CD4-positive, alpha-beta T cell treated with Interleukin-15 for 1 hour (primary cell): ENCODE data around the gene PYGM.

ENCODE experiments used
- DNase-seq: peaks from one replicate; pipeline ENCODE4 v3.0.0-alpha.2; 2020

Gene PYGM

DNA sequence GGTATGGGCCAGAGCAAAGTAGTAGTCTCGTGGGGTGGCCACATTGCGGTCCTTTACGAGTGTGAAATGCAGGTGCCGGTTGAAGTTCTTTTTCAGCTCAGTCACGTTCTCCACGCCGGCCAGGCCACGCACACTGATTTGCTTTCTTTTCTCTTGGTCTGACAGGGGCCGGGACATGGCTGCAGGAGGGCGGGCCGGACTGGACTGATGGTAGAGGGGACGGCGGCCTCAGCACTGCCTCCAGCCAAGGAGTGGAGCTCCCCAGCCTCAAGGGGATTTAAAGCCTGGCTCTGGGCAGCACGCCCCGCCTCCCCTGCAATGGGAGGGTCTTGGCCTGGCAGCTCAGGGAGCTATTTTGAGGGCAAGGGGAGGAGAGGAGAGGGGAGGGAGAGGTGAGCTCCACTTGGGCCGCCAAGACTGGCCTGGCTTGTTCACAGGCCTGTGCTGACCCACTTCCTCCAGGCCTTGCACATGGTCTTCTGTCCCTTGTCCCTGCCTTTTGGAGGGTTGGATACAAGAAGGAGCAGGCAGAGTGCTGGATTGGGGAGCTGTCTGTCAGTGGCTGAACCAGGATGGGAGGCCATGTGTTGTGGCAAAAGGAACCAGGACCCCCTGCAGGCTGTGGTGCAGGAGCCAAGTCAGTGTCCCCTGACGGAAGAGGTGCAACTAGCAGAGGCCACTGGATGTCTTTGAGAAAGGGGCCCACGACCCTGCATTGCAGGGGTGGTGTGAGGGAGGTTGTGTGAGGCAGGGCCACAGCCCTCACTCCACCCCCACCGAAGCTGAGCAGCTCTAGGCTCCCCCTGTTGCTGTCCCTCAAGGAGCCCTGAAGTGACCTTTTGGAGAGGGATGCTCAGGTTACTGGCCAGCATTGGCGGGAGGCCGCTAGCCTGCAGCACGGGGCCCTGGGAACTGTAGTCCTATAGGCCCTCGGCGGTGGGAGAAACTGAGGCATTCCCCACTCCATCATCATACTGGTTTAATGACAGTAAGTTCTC, at the start of gene PYGM:
TSS of gene PYGM (minus strand) at position 253 of the 998 bp plus-strand sequence. CDS start at position 177, 76 bp downstream.
- DNase-seq: no peak

DNA sequence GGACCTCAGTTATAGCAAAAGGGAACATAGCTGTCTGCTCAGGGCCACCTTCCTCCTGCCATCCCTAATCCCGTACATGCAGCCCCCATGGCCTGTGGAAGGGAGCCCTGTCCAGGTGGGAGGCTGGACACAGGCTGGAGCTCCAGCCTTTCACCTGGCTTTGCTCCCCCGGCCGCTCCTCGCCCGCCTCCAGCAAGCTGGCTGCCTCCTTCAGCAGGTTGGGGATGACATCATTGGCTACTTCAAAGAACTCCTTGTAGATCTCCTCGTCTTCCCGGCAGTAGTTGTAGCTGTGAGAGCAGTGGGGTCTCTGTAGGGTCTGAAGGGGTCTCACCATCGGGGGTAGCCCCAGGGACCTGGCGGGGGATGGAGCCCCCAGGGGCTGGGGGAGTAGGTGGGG, 45.7 kb upstream of the PYGM start:
- DNase-seq: no peak

DNA sequence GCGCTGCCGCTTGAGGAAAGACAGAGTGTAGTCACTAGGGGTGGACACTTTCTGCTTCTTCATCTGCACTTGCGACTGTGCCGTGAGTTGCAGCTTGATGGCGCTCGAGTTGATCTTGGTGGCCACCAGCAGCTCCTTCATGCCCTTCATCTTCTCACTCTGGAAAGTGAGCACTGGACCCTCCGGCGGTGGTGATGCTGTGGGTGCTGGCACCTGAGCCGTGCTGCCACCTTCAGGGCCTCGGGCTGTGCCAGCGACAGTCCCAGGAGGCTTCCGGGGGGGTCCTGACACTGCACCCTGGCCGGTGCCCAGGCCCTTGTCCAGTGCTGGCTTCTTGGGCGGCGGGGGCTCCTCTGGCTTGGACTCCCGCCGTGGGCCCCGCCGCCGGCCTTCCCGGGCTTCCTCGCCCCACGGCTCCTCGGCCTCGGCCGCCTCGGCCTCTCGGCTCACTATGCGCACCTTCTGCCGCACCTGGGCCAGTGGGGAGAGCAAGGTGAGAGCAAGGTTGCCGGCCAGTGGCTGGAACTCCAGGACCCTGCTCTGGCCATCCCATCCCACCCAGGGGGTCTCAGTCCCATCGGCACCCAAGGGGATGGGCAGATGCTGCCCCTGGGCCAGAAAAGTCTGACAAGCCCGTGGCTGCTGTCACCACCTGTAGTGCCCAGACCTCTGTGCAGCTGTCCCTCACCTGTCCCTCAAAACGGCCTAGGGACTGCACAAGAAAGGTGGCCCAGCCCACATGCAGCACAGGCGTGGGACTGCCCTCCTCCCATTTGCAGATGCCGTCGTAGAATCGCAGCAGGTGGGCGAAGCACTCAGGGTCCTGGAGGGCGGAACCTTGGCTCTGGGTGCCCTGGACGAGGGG, 44.8 kb upstream of the PYGM start:
- DNase-seq: no peak

DNA sequence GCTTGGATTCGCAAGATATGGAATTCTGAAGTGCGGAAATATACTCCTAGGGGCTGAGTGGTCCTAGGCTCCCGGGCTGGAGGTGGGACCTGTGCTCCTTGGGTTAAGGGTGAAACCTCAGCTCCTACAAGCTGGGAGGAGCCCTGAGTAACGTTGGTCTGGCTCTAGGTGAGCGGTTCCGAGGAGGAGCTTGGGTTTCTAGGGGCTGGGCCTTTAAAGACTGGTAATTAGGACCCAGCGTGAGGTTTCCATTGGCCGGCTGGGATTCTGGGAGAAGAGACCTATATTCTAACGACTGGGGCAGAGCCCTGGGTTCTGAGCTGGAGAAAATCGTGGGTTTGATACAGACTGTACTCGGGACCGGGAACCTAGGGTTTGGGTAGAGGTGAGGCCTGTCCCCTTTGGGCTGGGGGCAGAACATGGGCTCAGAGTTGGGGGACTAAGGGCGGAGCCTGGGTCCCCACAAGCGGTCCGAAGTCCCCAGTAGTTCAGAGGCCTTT, 44.1 kb upstream of the PYGM start:
- no peak for DNase-seq

DNA sequence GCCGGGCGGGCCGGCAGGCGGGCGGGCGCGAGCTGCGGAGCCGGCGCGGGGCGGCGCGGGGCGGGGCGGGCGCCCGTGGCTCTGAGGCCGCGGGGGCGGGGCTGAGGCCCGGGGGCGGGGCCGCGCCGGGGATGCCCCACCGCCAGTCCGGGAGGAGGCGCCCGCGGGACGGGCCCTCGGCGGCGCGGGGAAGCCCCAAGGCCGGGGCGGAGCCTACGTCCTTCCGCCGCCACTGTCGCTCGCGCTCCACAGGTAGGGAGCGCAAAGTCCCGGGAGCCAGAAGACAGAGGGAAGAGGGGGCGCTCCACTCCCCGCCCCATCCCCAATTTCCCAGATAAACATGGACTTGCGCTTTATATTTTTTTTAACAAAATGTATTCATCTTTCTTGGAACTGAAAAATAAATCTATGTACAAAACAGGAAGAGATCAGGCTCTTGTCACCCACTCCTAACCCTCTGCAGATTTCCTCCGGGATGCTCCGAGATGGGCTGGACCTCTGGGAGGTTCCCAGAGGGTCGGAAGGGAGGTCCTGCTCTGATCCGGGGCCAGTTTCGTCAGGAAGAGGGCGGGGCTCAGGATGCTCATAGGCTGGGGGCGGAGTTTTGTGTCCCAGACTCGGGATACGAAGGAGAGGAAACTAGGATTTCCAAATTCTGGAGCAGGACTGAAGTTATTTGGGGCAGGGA, 43.5 kb upstream of the PYGM start, which contains the start of gene MAP4K2:
TSS of gene MAP4K2 (minus strand) at position 57 of the 688 bp plus-strand sequence. CDS start 65 bp downstream, outside the sequence.
- DNase-seq: peak; percentile 88

DNA sequence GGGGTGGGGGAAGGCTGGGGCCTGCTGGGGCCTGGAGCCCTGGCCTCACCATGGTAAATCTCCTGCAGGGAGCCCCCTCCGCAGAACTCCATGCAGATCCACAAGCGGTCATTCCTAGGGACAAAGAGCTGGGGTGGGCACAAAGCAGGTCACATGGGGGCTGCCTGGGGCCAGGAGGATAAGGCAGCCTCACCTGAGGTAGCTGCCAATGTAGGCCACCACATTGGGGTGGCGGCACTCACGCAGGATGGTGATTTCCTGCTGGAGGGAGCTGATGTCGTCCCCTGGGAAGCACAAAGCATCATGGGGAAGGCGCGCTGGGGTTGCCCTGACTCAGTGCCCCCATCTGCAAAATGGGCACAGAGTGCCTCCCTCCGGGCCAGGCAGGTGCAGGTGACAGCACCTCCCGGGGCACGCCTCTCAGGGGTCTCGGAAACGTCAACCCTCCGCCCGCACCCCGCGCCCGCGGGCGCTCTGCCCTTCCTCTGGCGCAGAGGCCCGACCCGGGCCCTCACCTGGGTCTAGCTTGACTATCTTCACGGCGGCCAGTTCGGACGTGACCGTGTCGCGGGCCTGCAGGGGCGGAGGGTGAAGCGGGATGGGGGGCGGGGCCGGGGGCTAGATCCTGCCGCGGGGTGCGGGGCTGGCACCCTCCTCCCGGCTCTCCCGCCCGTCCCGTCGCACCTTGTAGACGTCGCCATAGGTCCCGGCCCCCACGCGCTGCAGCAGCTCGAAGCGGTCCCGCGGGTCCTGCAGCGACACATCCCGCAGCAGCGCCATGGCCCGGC, 42.8 kb upstream of the PYGM start:
- DNase-seq: peak; percentile 47

DNA sequence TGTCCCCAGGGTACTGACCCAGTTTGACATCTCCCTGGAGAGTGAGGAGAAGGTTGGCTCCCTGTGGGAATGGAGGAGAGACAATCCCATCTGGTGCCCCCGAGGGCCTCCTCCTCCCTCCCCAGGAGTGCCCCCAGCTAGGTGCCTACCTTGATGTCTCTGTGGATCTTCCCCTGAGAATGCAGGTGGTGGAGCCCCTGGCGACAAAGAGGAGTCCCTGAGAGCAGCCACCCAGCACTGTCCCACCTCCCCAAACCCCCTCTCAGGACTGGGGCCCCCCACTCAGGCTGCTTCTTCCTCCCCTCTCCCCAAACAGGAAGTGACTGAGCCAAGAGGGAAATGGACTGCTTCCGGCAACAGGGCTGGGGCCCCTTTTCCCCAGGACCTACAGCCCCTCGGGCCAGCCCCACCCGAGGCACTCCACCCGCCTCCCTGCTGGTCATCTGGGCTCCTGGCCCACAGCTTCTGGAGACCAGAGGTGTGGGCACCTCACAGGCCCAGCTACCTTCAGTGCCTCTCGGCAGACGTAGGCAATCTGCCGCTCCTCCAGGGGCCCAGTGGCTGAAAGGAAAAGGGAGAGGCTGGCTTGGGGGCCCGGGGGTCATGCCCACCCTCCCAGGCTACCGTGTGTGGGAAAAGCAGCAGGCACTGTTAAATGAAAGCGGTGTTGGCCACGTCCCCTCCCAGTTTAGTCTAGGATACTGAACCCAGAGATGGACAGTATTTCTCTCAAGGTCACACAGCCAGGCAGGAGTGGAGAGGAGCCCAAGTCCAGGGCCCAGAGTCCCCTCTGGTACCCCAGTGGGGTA, 42.0 kb upstream of the PYGM start:
- DNase-seq: no peak

DNA sequence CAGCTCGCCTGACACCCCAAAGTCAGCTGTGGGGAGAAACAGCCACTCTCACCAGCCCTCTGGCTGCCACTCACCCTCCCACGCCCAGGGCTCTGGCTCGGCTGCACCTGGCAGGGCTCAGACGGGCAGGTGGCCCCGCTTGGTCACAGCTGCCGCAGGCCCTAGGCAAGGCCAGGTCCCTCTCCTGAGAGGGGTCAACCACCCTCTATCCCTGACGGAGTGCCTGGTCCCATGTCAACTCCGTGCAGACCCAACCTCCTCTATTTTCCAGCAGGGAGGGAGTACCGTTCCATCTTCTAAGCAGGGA, 41.3 kb upstream of the PYGM start:
- no peak for DNase-seq

DNA sequence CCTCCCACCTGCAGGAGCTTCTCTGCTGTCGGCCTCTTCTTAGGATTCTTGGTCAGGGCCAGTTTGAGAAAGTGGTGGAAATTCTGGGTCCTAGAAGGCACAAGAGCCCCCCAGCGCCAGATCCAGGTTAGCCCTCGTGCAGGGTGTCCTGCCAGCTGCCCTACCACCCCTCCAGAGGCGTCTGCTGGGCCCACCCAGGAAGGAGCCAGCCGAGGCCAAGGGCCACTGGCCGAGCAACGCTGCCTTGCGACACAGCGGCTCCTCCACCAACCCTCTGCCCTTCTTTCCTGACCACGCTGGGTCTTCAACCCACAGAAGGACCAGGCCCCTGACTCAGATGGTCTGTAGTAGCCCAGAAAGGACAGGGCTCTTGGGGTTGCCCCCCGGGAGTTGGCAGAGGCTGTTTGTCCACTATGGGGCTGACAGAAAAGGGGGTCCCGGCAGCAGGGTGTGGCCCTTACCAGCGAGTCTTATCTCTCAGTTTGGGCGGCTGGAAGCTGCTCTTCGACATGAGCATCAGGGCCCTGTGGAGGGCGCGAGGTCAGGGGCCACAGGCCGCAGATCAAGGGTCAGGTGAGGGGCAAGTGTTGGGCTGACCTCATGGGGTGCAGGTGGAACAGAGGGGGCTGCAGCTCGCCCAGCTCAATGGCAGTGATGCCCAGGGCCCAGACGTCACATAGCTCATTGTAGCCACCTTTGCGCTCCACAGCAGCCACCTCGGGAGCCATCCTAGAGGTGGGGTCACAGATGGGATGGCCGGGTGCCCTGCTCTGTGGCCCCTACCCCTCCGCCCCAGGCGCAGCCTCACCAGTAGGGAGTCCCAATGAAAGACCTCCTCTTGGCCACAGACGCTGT, 40.8 kb upstream of the PYGM start:
- no peak for DNase-seq

DNA sequence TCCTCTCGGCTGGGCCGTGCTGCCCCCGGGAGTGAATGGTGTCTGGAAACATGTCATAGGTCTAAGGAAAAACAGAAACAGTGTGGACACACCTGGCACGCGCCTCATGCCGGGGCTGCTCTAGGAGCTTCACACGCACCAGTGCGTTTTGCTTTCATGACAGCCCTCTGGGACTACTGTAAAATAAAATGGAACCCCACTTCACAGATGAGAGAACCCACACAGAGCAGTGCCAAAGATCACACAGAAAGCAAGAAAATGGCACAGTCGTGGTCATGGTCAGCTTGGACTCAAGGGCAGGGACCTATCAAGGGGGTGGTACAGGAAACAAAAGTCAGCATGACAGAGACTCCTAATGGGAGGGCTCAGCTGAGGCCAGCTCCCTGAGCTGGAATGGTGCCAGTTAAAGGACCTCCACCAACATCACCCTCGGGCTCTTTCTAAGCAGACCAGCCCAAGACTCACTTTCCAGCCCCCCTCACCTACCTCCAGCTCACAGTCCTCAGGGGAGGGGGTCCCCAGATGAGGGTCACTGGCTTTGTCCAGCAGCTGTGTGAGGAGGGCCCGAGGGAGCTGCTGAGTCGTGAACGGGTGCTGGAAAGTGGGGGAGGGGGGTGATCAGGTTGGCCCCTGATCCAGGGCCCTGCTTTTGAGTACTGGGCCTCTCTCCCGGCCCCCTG, 40.0 kb upstream of the PYGM start:
- DNase-seq: no peak

DNA sequence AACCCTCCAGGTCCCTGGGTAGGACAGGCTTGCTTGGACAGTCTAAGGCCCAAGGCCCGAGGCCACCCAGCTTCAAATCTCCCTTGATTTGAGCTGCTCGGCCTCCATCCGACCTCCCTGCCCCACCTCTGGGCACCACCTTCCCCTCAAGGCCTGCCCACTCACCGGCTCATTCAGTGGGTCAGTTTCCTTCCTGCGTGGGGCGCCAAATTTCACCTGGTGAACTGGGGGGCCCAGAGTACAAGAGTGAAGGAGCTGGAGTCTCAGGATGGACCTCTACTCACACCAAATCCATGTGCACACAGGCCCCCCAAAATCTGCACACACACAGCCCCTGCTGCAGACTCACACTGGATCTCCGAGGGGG, 39.5 kb upstream of the PYGM start:
- DNase-seq: no peak

DNA sequence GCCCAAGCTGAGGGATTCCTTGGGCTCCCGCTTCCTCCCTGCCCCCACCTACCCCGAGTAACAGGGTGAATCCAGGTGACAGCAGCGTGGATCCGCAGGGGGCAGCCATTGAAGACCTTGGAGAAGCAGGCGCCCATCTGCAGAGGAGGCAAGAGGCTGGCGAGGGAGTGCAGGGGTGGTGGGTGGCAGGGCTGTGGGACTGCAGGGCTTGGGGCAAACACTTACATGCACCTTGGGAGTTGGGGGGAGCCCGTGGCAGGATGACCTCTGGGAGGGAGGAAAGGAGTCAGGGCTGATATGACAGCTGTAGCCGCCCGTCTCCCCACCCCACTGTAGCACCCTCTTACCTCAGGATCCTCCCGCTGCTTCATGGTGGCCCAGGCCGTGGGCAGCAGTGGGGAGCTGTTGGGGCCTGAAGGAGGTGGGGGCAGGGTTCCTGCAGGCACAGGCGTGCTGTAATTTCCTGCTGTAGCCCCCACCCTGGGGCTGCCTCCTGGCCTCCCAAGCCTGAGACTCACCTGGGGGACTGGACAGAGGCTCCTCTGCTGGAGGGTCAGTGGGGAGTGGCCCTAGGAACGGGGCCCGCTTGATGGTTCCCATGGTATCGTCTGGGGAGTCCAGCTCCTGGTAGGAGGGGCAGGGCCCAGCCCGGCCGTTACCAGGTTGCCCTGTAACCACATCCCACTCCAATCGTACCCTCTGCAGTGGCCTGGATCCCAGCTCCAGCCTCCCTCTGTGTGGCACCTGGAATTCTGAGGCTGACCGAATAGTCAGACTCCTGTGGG, 37.2 kb upstream of the PYGM start:
- DNase-seq: no peak

DNA sequence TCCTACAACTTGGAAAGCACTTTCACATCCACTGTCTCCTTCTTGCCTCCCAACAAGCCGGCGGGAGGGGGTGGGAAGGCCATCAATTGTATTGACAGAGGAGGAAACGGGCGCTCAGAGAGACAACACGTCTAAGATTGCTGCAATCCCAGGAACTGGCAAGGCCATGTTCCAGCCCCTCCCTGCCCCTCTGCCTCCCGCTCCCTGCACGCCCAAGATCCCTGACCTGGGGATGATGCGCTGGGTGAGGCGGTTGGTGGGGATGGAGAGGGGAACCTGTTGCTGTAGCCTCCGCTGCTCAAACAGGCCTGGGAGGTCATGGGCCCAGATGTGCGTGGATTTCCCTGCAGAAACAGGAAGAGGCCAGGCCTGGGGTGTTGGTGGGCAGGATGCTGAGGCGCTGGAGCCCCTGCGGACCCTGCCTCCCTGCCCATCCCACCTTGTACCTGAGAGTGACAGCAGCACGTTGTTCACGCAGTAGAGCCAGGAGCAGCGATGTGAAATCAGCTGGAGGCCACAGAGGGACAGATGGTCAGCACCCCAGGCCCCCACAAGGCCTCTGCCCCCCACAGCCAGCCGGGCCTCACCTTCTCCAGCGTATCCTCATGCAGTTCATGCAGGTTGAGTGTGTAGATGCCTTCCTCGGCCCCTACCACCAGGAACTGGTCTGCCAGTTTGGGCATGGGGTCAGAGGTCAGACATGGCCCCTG, 36.4 kb upstream of the PYGM start:
- no peak for DNase-seq

DNA sequence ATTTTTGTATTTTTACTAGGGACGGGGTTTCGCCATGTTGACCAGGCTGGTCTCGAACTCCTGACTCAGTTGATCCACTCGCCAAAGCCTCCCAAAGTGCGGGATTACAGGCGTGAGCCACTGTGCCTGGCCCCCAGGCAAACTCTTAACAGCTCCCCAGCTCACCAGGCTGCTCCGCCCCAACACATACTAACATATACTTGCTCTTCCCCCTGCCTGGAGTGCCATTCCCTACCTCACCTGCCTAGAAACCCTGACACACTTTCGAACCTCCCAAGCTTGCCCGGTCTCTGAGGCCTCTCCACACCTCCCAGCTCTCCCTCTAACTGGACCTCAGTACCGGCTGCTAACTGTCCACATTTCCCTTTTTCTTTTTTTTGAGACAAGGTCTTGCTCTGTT, 34.8 kb upstream of the PYGM start:
- DNase-seq: no peak

DNA sequence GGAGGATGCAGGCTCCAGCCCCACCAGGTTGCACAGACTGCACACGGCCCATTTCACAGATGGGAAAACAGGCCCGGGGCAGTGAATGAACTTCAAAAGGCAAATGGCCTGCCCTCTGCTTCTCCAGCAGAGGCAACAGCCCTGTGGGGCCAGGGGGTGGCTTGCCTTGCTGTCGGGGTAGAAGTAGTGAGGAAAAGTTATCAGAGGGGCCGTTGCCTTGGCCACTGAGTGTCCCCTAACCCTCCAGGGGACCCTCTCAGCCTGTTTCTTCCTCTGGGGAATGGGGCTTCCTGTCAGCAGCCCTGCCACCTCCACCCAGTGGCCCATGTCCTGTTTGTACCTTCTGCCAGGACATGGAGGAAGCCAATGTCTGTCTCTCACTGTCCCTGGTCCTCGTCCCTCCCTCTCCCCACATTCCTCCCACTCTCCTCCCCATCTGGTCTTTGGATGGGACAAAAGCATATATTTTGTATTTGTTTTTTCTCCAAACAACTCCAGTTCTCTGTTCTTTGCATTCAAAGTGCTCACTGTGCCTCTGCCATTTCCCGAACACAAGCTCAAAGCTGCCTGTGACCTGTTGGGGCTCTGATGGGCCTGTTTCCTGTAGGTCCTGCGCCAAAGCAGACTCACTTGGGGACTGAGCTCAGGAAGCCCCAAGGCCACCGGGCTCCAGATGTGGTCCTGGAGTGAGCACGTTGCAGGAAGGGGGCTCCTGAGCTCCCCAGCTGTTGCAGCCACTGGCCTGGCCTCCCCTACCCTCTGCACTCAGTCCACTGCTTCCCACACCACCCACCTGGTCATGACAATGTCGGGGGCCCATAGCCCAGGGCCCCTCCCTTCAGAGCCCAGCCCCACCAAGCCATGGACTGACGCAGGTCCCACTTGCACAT, 33.7 kb upstream of the PYGM start:
- DNase-seq: no peak

DNA sequence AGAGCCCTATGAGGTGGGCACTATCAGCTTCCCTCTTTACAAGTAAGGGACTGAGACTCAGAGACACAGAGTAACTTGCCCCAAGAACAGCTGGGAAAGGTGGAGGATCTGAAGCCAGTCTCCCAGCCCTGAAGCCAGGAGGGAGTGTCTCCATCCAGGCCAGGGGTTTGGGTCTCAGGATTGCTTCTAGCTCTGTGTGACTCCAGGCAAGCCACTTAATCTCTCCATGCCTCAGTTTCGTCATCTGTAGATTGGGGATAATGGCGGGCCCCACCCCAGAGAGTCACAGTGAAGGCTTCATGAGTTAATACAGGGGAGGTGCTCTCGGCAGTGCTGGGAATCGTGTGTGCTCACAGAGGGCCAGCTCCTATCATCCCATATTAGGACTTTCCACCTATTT, 32.7 kb upstream of the PYGM start:
- no peak for DNase-seq

DNA sequence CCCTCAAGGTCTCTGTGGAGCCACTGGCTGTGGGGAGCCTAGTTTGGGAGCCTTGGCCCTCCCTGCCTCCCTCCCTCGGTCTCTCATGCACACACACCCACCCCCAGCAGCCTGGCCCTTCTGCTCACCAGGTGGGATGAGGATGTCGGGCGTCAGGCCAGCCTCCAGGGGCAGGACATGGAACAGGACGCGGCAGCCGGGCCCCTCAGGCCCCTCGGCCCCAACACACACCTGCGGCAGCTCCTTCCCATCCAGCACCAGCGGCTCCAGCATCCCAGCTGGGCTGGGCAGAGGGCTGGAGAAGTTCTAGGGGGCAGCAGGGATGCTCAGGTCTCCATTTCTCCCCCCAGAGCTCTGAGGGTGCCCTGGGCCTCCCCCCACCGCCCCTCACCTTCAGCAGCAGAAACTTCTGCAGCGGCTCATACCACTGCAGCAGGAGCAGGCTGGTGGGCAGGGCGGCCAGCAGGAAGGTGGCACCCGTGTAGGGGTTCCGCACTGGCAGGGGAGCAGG, 32.1 kb upstream of the PYGM start:
- no peak for DNase-seq
